Smooth muscle cell of the coronary artery (primary cell): Measurements from ENCODE around the gene ZNF160. TPM values are rescaled to one million over a fixed set of nuclear protein-coding genes. Genes with fewer than 3 reads are reported as not detected.

ENCODE experiments used
- total RNA-seq: library from RNA; depleted of rRNA; stranded (reverse); fragments of >200 nt; gene quantifications from 2 replicates; pipeline ENCODE4 v1.2.3, GENCODE V29; 2014; ENCODE audit warnings: low replicate concordance

The ZNF160 gene
- 19.8 and 22.6 TPM in 2 replicates for total RNA-seq

GRCh38 chr19:53103234-53104203 is at the start of gene ZNF160:
ZNF160 (minus strand) TSS chr19:53103422; CDS start chr19:53086276, 17,146 bp downstream.

GRCh38 chr19:53132141-53132991 is 29.1 kb upstream of the ZNF160 start, which contains the start of gene ZNF415:
ZNF415 (minus strand) TSS chr19:53132910; CDS start chr19:53122676, 10,234 bp downstream.

Other genes starting within 250 kb of the ZNF160 start
- gene ZNF468, start 245.8 kb downstream of the ZNF160 start, total RNA-seq: 12.6 and 18.8 TPM in 2 replicates
- 9.0 and 12.6 TPM in 2 replicates for gene ZNF320, start 205.8 kb downstream of the ZNF160 start, total RNA-seq
- 4.6 and 4.7 TPM in 2 replicates for gene ZNF888, start 180.0 kb downstream of the ZNF160 start, total RNA-seq
- gene ZNF816, start 140.5 kb downstream of the ZNF160 start, total RNA-seq: 8.8 and 10.9 TPM in 2 replicates
- gene ERVV-1, start 89.5 kb downstream of the ZNF160 start, total RNA-seq: not detected in 2 replicates
- not detected in 2 replicates for gene ERVV-2, start 58.7 kb downstream of the ZNF160 start, total RNA-seq
- gene ZNF415, start 29.5 kb upstream of the ZNF160 start, total RNA-seq: 4.1 and 7.1 TPM in 2 replicates
- gene ZNF347, start 55.6 kb upstream of the ZNF160 start, total RNA-seq: 5.4 and 6.1 TPM in 2 replicates
- gene ZNF665, start 89.9 kb upstream of the ZNF160 start, total RNA-seq: 2.3 TPM in 2 replicates
- gene ZNF677, start 151.5 kb upstream of the ZNF160 start, total RNA-seq: 6.0 and 15.6 TPM in 2 replicates
- gene VN1R2, start 154.9 kb upstream of the ZNF160 start, total RNA-seq: 0.08 TPM in 1 of 2 replicates, not detected in the other
- not detected in 2 replicates for gene VN1R4, start 164.3 kb upstream of the ZNF160 start, total RNA-seq
- gene ZNF845, start 230.3 kb upstream of the ZNF160 start, total RNA-seq: 6.0 and 7.1 TPM in 2 replicates